Upper lobe of left lung (tissue), 6 donors: ENCODE data around the gene SLC6A17. TPM values are rescaled to one million over a fixed set of nuclear protein-coding genes. Genes with fewer than 3 reads are reported as not detected.

Source experiments
- ATAC-seq, 2 donors: fragments of 200-7000 bp; cut with Tn5 transposase; one replicate each; pipeline ENCODE4 v1.9.1; 2022; ENCODE audit warnings: mild to moderate bottlenecking in 2 of 2, moderate library complexity in 2 of 2; ENCODE audit not compliant: low FRiP score in 2 of 2
- DNase-seq, 2 donors: peaks; one replicate each; pipeline ENCODE4 v3.0.0-alpha.2; 2019 to 2020
- H3K27ac ChIP-seq, 4 donors: fragments of 200-600 bp; sonication (generic); one replicate each; pipeline ENCODE4 v1.5.1; 2016 to 2019
- H3K27me3 ChIP-seq, 4 donors: fragments of 200-600 bp; sonication (generic); one replicate each; pipeline ENCODE4 v1.5.1; 2017 to 2019
- H3K36me3 ChIP-seq, 4 donors: fragments of 200-600 bp; sonication (generic); one replicate each; pipeline ENCODE4 v1.5.1; 2016 to 2019
- H3K4me1 ChIP-seq, 4 donors: fragments of 200-600 bp; sonication (generic); one replicate each; pipeline ENCODE4 v1.5.1; 2018 to 2019
- H3K4me3 ChIP-seq, 4 donors: fragments of 200-600 bp; sonication (generic); one replicate each; pipeline ENCODE4 v1.5.1; 2017 to 2019; ENCODE audit warnings: mild to moderate bottlenecking in 2 of 4, moderate library complexity in 1 of 4
- H3K9me3 ChIP-seq, 4 donors: fragments of 200-600 bp; sonication (generic); one replicate each; pipeline ENCODE4 v1.5.1; 2018 to 2019
- EP300 ChIP-seq, 4 donors: sonication (generic); formaldehyde crosslinking; IDR thresholded peaks; one replicate each; pipeline ENCODE4 v1.5.1; 2017; ENCODE audit warnings: antibody characterized with exemption in 4 of 4, control low read depth in 2 of 4
- POLR2A ChIP-seq, 4 donors: fragments of 450-650 bp; IDR thresholded peaks; one replicate each; pipeline ENCODE4 v1.5.1; 2016 to 2017; ENCODE audit warnings: antibody characterized with exemption in 4 of 4, mild to moderate bottlenecking in 2 of 4
- POLR2AphosphoS5 ChIP-seq, 2 donors: sonication (generic); formaldehyde crosslinking; IDR thresholded peaks; one replicate each; pipeline ENCODE4 v1.5.1; 2017; ENCODE audit warnings: antibody characterized with exemption in 2 of 2
- WGBS, 2 donors: methylation state at CpG; one replicate each; pipeline ENCODE4 v1.1.5; 2017 to 2018; 5-methylcytosine and 5-hydroxymethylcytosine counted together
- total RNA-seq, 6 donors: library from RNA; depleted of rRNA in 4 of 6; stranded (reverse); fragments of >200 nt in 4 of 6; gene quantifications; one replicate each; pipeline versions ENCODE4 v1.1.0 to v1.2.1, GENCODE V29; 2016 to 2021
- TF ChIP-seq, protein P1 (sequence below), 6 experiments: fragments of 450-650 bp in 4 of 6; fragments of 200-600 bp in 2 of 6; sonication (generic) in 2 of 6; IDR thresholded peaks; one replicate each; pipeline ENCODE4 v1.5.1; 2016 to 2019; ENCODE audit warnings: antibody characterized with exemption in 6 of 6
- donor health status: DM: no; HTN: no; CAD: no; lungs with moderate emphysema.
- donor health status: DM: no; HTN: yes; CAD: no; lungs with severe emphysema.

The SLC6A17 gene
- total RNA-seq, 6 donors from 2014 or later: 0.07 TPM; not detected in 5

DNA sequence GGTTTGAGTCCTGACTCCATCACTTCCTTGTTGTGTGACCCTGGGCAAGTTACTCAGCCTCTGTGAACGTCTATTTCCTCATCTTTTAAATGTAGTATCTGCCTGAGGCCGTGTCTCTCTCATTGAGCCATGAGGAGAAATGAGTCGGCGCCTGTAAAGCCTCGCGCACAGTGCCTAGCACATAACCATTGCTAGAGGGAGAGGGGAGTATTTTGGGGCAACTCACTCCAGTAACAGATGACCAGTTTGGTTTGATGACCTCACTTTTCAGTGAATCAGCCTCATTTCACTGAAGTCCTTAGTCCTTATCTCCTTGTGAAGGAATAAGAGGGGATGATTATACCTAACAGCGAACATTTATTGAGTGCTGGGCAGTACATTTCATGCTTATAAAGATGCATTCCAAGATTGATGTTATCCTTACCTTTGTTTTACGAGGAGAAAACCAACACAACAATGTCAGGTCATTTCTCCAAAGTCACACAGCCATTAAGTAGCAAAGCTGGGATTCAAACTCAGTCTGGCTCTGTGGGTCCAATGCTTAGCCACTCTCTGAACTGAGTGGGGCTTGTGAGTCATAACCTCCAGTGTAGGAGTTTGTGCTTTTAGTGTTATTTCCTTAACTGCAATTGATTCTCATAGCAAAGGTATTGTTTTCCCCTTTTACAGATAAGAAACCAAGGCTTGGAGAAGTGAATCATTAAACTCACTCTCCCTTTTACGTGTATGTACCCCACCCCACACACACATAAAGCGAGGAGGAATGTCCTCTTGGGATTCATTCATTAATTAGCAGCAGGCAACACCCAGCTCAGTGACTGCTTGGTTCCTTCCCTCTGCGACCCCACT lies 85.8 kb downstream of the SLC6A17 start:
- 67 to 69% methylated on average over 11 of the region's 11 CpGs for WGBS, 2 donors
- no peak for ATAC-seq
- TF ChIP-seq POLR2A (IDR thresholded peaks at IDR 0.05) (no peak), POLR2AphosphoS5 (IDR thresholded peaks at IDR 0.05) (no peak), EP300 (IDR thresholded peaks at IDR 0.05) (no peak)
- TF ChIP-seq, protein P1, sequence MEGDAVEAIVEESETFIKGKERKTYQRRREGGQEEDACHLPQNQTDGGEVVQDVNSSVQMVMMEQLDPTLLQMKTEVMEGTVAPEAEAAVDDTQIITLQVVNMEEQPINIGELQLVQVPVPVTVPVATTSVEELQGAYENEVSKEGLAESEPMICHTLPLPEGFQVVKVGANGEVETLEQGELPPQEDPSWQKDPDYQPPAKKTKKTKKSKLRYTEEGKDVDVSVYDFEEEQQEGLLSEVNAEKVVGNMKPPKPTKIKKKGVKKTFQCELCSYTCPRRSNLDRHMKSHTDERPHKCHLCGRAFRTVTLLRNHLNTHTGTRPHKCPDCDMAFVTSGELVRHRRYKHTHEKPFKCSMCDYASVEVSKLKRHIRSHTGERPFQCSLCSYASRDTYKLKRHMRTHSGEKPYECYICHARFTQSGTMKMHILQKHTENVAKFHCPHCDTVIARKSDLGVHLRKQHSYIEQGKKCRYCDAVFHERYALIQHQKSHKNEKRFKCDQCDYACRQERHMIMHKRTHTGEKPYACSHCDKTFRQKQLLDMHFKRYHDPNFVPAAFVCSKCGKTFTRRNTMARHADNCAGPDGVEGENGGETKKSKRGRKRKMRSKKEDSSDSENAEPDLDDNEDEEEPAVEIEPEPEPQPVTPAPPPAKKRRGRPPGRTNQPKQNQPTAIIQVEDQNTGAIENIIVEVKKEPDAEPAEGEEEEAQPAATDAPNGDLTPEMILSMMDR (IDR thresholded peaks at IDR 0.05): no peak
- H3K36me3 ChIP-seq: peaks cover 0 to 11% (median 0%) of the 10 kb centered on the region in 4 donors
- H3K27ac ChIP-seq: peak overlapping the region in 1 of 4 donors; percentile 1
- H3K4me3 ChIP-seq: no peak overlapping the region
- H3K9me3 ChIP-seq: no peaks in the 10 kb centered on the region
- peaks cover 5 to 14% (median 8%) of the 10 kb centered on the region in 4 donors for H3K4me1 ChIP-seq
- no peaks in the 10 kb centered on the region for H3K27me3 ChIP-seq
- no peak for DNase-seq

DNA sequence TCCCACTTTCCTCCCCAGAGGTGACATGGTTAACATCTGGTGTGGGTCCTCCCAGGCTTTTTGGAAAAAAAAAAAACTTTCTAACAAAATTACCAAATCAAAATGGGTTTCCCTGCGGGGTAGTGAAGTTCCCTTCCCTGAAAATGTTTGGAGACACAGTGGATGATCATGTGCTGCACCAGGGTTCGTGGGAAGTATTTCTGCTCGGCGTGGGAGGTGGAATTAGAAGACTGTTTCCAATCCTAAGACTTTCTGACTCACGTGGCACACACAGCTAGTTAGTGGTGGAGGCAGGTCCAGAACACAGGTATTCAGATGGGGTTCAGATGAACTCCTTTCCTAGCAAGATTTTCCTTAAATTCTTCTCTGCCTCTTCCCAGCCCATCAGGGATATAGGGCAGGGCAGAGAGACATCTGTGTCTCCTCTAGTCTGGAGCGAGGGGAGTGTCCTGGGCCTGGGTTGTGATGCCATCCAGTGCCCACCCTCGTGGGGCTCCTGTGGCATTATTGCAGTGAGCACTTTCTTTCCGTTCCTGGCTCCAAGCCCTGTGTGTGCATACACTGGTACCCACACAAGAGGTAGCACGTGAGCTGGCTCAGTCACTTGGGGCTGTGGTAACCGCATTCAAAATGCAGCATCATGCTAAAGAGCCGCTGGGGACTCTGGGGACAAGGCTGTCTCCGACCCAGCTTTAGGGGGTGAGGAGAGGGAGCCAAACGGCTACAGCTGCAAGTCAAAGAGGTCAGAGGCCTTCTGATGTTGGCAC lies 87.3 kb downstream of the SLC6A17 start:
- H3K9me3 ChIP-seq: no peaks in the 10 kb centered on the region
- peaks cover 5 to 14% (median 8%) of the 10 kb centered on the region in 4 donors for H3K4me1 ChIP-seq
- no peak overlapping the region for H3K4me3 ChIP-seq
- no peak overlapping the region for H3K27ac ChIP-seq
- peaks cover 0 to 2% (median 0%) of the 10 kb centered on the region in 4 donors for H3K36me3 ChIP-seq
- ATAC-seq (no peak), DNase-seq (no peak)
- WGBS, 2 donors: 76 to 85% methylated on average over 13 of the region's 13 CpGs
- H3K27me3 ChIP-seq: no peaks in the 10 kb centered on the region
- TF ChIP-seq EP300 (IDR thresholded peaks at IDR 0.05) (no peak), POLR2A (IDR thresholded peaks at IDR 0.05) (no peak), POLR2AphosphoS5 (IDR thresholded peaks at IDR 0.05) (no peak)
- TF ChIP-seq, protein P1 (IDR thresholded peaks at IDR 0.05): no peak

DNA sequence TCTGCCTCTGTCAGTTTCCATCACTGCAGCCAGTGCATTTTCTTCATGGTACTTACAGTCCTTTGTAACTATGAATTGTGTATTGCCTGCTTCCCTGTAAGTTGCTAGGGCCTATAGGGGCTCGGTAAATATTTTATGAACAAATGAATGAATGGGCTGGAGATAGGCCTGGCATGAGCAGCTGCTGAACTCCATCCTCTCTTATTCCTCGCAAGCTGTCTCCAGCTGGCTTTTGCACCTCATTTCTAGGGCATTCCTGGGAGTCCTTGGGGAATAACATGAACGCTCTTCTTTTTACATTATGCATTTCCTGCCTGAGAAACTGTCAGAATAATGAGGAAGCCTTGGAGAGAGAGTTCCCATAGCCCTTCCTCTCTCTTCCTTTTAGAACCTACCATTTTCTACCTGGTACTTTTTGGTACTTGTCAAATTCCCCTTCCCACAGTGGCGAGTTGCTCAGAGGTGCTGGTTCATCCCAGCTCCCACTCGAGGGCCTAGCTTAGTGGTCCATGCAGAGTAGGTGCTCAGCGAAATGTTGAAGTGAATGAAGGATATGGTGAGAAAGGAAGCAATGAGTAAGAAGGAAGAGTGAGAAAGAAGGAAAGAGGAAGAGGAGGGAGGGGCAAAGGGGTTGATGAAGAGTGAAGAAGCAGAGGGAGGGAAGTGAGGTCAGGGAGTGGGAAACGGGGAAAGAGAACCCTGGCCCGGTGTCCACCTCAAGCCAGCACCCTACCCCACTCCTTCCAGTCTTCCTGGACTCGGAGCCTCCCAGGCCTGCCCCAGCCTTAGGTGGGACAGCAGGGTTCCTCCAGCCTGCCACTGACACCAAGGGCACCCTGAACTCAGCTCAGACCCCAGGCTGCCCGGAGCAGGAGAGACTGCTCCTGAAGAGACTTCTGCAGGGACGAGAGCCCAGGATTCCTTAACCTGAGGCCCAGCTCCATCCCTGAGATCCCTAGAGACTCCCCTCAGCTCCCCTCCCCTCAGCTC lies 89.4 kb downstream of the SLC6A17 start:
- Histone ChIP-seq H3K9me3 (no peaks in the 10 kb centered on the region), H3K4me3 (no peak overlapping the region), H3K27ac (peak overlapping the region in 3 of 4 donors; percentile 23 to 48 (median 28)), H3K36me3 (no peaks in the 10 kb centered on the region), H3K4me1 (peaks cover 5 to 14% (median 10%) of the 10 kb centered on the region in 4 donors), H3K27me3 (no peaks in the 10 kb centered on the region)
- no peak for DNase-seq
- no peak for TF ChIP-seq POLR2AphosphoS5 (IDR thresholded peaks at IDR 0.05)
- TF ChIP-seq, protein P1 (IDR thresholded peaks at IDR 0.05): no peak
- TF ChIP-seq EP300 (IDR thresholded peaks at IDR 0.05): no peak
- TF ChIP-seq POLR2A (IDR thresholded peaks at IDR 0.05): no peak
- ATAC-seq: no peak
- 64 to 69% methylated on average over 11 of the region's 11 CpGs for WGBS, 2 donors

DNA sequence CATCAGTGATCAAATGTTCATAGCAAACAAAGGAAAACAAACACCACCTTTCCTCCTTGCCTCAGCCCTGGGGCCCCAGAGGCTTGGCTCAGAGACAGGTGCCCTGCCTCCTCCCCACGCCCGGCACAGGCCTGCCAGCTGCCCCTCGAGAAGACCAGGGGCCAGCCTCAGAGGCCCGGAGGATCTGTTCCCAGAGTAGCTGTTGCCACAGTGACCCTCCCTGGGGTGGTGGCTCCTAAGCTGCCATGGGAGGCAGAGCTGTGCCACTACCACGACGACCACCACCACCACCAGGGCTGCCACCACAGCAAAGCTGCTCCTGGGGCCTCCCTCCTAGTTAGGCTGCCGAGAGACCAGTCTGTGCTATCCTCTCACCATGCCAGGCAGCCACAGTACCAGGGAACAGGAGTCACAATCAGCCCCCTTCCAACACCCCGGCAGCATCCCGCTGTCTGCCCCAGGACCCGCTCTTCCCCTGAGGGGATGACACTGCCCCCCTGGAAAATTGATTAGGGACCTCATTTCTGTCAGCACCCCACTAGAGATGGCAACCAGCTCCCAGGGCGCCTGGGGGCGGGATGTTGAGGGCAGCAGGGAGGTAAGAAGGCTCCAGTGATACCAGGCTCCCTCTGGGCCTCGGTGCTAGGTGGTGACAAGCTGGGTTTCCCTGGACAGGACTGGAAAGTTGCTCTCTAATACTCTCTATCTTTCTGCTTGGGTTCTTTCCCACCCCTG lies 90.3 kb downstream of the SLC6A17 start:
- peak in 1 of 2 donors; percentile 55 for DNase-seq
- Histone ChIP-seq H3K27ac (peak overlapping the region in 3 of 4 donors; percentile 23 to 48 (median 28)), H3K27me3 (no peaks in the 10 kb centered on the region), H3K36me3 (no peaks in the 10 kb centered on the region), H3K9me3 (no peaks in the 10 kb centered on the region), H3K4me3 (no peak overlapping the region), H3K4me1 (peaks cover 5 to 9% (median 8%) of the 10 kb centered on the region in 4 donors)
- 75 to 83% methylated on average over 7 to 13 of the region's 13 CpGs for WGBS, 2 donors
- peak in 1 of 2 donors; percentile 3 for ATAC-seq
- TF ChIP-seq POLR2AphosphoS5 (IDR thresholded peaks at IDR 0.05) (no peak), EP300 (IDR thresholded peaks at IDR 0.05) (no peak), POLR2A (IDR thresholded peaks at IDR 0.05) (no peak)
- TF ChIP-seq, protein P1 (IDR thresholded peaks at IDR 0.05): no peak
